GM18517 (cell line): Measurements from ENCODE around the gene FGF11.

ENCODE experiments used
- ATAC-seq: cut with Tn5 transposase; IDR thresholded peaks from one replicate; pipeline ENCODE4 v1.9.1; 2021; ENCODE audit warnings: mild to moderate bottlenecking, moderate library complexity; ENCODE audit not compliant: unreplicated experiment

The FGF11 gene

DNA sequence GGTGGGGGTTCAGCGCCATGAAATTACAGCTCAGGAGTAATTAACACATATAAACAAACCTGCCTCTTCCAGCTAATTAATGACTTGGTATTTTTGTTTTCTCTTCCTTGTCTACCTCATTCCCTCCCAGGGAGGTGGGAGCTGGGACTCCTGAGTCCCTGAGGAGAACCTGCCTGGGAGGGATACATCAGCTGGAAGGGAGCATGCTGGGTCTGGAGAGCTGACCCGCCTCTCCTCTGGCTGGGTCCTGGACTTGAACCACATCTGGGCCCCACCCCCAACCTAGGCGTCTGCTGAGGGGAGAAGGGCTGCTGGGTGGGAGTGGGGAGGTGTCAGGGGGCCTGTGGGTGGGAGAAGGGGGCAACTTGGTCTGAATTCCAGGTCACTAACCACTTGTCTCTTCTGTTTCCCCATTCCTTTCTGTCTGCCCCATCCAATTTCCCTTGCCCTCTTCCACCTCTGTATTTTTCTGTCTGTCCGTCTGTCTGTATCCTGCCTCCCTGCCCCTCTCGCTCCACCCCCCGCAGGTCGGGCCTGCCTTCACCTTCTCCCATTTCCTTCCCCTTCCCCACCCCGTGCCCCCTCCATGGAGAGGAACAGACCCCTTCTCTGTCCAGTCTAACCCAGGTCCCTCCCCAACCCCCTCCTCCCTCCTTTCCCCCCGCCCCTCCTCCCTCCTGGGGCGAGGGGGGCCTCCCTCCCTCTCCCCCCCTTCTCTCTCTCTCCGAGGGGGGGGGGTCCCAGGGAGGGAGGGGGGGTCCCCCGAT, 31.6 kb upstream of the FGF11 start, which contains the start of gene NLGN2:
Gene NLGN2 (plus strand): TSS at position 361 of the 767 bp plus-strand sequence. CDS start 411 bp downstream, outside the sequence.
- ATAC-seq: no peak

DNA sequence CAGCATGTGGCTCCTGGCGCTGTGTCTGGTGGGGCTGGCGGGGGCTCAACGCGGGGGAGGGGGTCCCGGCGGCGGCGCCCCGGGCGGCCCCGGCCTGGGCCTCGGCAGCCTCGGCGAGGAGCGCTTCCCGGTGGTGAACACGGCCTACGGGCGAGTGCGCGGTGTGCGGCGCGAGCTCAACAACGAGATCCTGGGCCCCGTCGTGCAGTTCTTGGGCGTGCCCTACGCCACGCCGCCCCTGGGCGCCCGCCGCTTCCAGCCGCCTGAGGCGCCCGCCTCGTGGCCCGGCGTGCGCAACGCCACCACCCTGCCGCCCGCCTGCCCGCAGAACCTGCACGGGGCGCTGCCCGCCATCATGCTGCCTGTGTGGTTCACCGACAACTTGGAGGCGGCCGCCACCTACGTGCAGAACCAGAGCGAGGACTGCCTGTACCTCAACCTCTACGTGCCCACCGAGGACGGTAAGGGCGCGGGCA, 31.0 kb upstream of the FGF11 start:
- ATAC-seq: no peak

DNA sequence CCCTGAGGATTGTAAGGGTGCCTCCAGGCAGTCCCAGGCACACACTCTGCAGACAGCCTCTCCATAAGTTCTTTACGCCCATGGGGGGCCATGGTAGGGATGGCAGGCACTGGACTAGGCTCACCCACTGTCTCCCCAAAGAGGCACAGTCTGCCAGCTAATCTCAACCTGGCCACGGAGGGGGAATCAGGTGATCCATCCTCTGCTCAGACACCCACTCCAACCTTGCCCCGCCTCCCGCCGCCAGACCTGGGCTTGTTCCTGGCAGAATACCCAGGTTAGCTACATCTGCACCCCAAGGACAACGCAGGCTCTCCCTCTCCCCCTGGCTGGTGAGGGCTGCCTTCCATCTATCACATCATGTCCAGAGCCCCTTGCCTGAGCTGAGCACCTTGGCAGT, 30.4 kb upstream of the FGF11 start:
- ATAC-seq: no peak

- no peak for ATAC-seq
These were observed 29.6 kb upstream of the FGF11 start for GRCh38 chr17:7409716-7410115.

DNA sequence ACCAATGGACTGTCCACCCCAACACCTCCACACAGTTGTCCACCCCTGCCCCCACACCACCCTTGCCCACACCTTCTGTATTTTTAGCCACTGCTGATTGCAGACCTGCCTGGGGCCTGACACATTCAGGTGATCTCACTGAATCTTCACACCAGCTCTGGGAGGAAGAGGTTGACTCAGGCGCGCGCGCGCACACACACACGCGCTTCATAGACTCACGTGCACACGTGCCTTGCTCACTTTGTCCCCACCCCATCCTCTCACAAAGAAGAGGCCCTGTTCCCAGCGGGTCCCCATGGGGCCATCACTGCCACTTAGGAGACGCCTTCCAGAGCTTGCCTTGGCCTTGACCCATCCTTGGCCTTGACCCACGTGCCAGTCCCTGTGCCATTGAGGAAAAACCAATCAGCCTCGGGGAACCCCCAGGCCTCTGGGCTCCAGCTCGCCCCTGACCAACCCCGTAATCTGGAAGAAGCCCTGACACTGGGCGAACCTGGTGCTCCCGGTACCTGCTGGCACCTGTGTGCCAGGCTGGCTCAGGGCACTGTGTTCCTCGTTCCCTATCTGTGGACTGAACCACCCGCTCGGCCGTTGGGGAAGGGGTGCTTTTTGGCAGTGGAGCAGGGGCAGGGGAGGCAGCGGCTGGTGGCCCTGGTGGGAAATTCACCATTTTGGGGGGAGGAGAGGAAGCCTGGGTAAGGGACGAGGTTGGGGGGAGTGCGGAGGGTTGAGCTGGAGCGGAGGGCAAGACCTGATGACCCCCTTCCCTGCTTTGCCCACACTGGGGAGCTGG, 28.5 kb upstream of the FGF11 start:
- ATAC-seq: no peak

GRCh38 chr17:7411427-7411750, 27.9 kb upstream of the FGF11 start:
- ATAC-seq: no peak

- ATAC-seq: no peak
These were observed 25.8 kb upstream of the FGF11 start for GRCh38 chr17:7413346-7413985.

- ATAC-seq: no peak
These were observed 24.5 kb upstream of the FGF11 start for GRCh38 chr17:7414837-7415236.

DNA sequence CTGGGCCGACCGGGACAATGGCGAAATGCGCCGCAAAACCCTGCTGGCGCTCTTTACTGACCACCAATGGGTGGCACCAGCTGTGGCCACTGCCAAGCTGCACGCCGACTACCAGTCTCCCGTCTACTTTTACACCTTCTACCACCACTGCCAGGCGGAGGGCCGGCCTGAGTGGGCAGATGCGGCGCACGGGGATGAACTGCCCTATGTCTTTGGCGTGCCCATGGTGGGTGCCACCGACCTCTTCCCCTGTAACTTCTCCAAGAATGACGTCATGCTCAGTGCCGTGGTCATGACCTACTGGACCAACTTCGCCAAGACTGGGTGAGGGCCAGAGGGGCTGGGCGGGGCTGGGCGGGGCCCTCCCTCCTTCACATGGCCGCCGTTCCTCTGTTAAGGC, 23.5 kb upstream of the FGF11 start:
- no peak for ATAC-seq

- no peak for ATAC-seq
These were observed 23.0 kb upstream of the FGF11 start for GRCh38 chr17:7416323-7416722.

- ATAC-seq: no peak
These were observed 22.2 kb upstream of the FGF11 start for GRCh38 chr17:7417056-7417655.

GRCh38 chr17:7418472-7419152, 20.7 kb upstream of the FGF11 start:
- ATAC-seq: no peak

DNA sequence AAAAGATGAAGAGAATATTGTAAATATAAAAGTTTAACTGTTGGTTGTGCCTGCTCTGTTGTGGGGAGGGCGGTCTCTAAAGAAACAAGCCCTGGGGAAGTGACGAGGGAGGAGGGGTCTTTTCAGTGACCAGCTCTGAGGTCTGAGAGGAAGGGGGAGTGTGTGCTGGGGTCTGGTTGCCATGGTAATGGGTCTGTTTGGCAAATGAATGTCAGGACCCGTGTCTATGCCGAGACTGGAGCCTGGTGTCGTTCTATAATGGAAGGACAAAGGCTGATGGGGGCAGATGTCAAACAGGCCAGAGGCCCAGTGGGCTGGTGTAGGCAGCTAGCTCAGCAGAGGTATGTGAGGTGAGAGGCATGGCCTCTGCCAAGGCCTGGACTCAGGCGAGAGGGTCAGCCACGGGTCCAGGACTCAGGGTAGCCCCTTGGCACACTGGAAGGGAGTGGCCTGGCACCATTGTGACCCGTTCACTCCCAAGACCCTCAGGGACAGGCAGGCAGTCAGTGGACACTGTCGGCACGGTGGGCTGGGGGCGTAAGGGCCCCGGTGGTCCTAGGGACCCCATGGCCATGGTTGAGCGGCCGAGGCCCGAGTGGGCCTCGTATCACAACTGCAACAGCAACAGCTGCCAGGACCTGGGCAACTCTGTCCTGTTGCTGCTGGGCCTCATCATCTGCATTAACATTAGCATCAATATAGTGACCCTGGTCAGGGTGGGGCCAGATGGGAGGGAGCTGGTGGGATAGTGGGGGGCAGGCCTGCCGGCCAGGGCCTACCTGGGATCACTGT, 19.3 kb upstream of the FGF11 start, which contains the start of gene SPEM1:
Gene SPEM1 (plus strand): TSS at position 506 of the 792 bp plus-strand sequence. CDS start 61 bp downstream, at position 567.
- ATAC-seq: no peak

DNA sequence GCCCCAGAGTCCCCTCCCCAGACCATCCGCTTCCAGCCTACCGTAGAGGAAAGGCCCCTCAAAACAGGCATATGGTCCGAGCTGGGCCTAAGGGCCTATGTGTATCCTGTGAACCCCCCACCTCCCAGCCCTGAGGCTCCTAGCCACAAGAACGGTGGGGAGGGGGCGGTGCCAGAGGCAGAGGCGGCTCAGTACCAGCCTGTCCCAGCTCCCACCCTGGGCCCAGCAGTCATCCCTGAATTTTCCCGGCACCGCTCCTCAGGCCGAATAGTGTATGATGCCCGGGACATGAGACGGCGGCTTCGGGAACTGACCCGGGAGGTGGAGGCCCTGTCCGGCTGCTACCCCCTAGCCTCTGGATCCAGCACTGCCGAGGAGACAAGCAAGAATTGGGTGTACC, 18.1 kb upstream of the FGF11 start:
- no peak for ATAC-seq

GRCh38 chr17:7423679-7424078, 15.6 kb upstream of the FGF11 start:
- no peak for ATAC-seq

- ATAC-seq: no peak
These were observed 14.0 kb upstream of the FGF11 start, which contains the start of gene SPEM2 for GRCh38 chr17:7425316-7425715. SPEM2 (plus strand) TSS chr17:7425616; CDS start chr17:7425689, 73 bp downstream.

DNA sequence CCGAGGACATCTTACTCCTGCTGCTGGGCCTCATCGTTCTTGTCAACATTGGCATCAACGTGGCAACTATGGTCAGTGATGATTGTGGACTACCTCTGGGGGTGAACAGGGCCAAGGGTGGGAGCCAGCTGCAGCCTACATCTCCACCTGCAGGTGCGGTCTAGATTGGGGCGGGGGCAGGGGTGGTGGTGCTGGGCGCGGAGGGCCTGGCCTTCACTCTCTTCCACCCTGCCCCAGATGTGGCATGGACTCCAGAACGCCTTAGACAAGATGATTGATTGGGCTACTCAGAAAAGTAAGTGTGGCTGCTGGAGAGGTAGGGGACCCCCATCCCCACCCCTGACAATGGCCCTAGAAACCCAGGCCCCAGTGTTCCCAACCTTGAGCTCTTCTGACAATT, 13.6 kb upstream of the FGF11 start:
- ATAC-seq: no peak

- no peak for ATAC-seq
These were observed 13.0 kb upstream of the FGF11 start for GRCh38 chr17:7426203-7426863.

GRCh38 chr17:7426896-7427489, 12.3 kb upstream of the FGF11 start:
- ATAC-seq: no peak
